Heart left ventricle (tissue), 13 donors: ENCODE results near the gene ACTL7B.

Source experiments
- POLR2A ChIP-seq, 2 donors: fragments of 450-650 bp; IDR thresholded peaks; one replicate each; pipeline ENCODE4 v1.6.1; 2017; ENCODE audit warnings: antibody characterized with exemption in 2 of 2, mild to moderate bottlenecking in 2 of 2, moderate library complexity in 2 of 2
- TF ChIP-seq, protein P1 (sequence below), 12 donors: fragments of 200-600 bp; sonication (generic) in 4 of 12; IDR thresholded peaks; one replicate each; pipeline versions ENCODE4 v1.5.0 to v1.8.0; 2018 to 2022; ENCODE audit warnings: antibody characterized with exemption in 12 of 12, mild to moderate bottlenecking in 5 of 12
- donor health status: ischemic (EF 13 %, LVEDD 7.1; RV severe dilation, severe dysfunction).
- donor health status: DM: no; HTN: yes; CAD: no.
- donor health status: DM: no; HTN: no; CAD: no.
- donor health status: ischemic (EF 25% LVEDD 6.9; RV normal size, moderate dysfunction).
- donor health status: ischemic (EF 25% LVEDD 5.7; RV mildly dilated, moderate dysfunction).
- donor health status: ischemic (EF 35%, LVEDD 5.7; RV mildly dilated, moderate dysfunction).
- donor health status: nonischemic (EF 11% LVEDD 7.7; RV severe dilation, severe dysfunction).
- donor health status: DM: yes; HTN: yes; CAD: no.
- donor health status: PGD.
- donor health status: ischemic (EF 29% LVEDD 5.4; RV normal size, mild dysfunction).
- donor health status: nonischemic (EF 23%, LVEDD 6.1; RV moderate dilation, normal function).

DNA sequence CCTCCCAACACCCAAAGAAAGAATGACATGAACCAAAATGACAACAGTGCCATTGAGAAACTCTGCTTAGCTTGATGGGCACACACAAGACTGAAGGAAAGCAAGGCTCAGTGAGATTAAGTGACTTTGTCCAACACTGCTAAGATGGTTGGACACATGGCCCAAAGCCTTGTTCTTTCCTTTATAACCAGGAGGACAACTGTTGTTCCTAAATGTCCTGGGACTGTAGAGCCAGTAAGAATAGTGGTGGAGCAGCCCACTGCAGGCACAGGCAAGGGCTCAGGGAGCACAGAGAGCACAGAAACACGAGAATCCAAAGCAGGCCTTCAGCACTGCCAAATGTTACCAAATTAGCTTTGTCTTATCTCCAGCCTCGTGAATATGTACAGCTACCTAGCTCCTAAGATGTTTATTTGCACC is 10.2 kb upstream of the ACTL7B start:
- TF ChIP-seq, protein P1, sequence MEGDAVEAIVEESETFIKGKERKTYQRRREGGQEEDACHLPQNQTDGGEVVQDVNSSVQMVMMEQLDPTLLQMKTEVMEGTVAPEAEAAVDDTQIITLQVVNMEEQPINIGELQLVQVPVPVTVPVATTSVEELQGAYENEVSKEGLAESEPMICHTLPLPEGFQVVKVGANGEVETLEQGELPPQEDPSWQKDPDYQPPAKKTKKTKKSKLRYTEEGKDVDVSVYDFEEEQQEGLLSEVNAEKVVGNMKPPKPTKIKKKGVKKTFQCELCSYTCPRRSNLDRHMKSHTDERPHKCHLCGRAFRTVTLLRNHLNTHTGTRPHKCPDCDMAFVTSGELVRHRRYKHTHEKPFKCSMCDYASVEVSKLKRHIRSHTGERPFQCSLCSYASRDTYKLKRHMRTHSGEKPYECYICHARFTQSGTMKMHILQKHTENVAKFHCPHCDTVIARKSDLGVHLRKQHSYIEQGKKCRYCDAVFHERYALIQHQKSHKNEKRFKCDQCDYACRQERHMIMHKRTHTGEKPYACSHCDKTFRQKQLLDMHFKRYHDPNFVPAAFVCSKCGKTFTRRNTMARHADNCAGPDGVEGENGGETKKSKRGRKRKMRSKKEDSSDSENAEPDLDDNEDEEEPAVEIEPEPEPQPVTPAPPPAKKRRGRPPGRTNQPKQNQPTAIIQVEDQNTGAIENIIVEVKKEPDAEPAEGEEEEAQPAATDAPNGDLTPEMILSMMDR (IDR thresholded peaks at IDR 0.05): no peak
- no peak for TF ChIP-seq POLR2A (IDR thresholded peaks at IDR 0.05)
